WTC11 (cell line): Measurements from ENCODE around the gene KCNC4. TPM values are rescaled to one million over a fixed set of nuclear protein-coding genes. Genes with fewer than 3 reads are reported as not detected.

Experiments
- ATAC-seq: fragments of 200-7000 bp; cut with Tn5 transposase; 2 replicates; pipeline ENCODE4 v1.10.0; 2021; ENCODE audit warnings: mild to moderate bottlenecking, moderate library complexity
- CTCF ChIA-PET: fragments of 300-600 bp; sonication (Branson Sonifier 250); formaldehyde crosslinking; loops from one replicate; lab custom pipeline; 2021; ENCODE audit warnings: antibody characterized with exemption; lab: Charles Lee
- POLR2A ChIA-PET: fragments of 350-600 bp; sonication (Branson Sonifier 250); formaldehyde crosslinking; loops from one replicate; lab custom pipeline; 2021; ENCODE audit warnings: antibody characterized with exemption; lab: Charles Lee
- DNase-seq: peaks from one replicate; pipeline ENCODE4 v3.0.0; 2021; ENCODE audit warnings: low spot score
- H3K27ac Mint-ChIP-seq: 2 replicates; pipeline ENCODE4 v1.8.0; 2021; ENCODE audit warnings: mixed read lengths
- H3K27me3 Mint-ChIP-seq: 2 replicates; pipeline ENCODE4 v1.8.0; 2021; ENCODE audit warnings: low read depth, mild to moderate bottlenecking, moderate library complexity, mixed read lengths
- H3K36me3 Mint-ChIP-seq: 2 replicates; pipeline ENCODE4 v1.8.0; 2021; ENCODE audit warnings: mixed read lengths
- H3K4me1 Mint-ChIP-seq: 2 replicates; pipeline ENCODE4 v1.8.0; 2022; ENCODE audit warnings: mixed read lengths
- H3K4me3 Mint-ChIP-seq: 2 replicates; pipeline ENCODE4 v1.8.0; 2021; ENCODE audit warnings: mild to moderate bottlenecking, moderate library complexity, mixed read lengths
- H3K9me3 Mint-ChIP-seq: 2 replicates; pipeline ENCODE4 v1.8.0; 2021; ENCODE audit warnings: mixed read lengths
- CREB1 ChIP-seq: sonication (generic); formaldehyde crosslinking; IDR thresholded peaks from 2 replicates; pipeline ENCODE4 v1.8.0; 2023; ENCODE audit warnings: mild to moderate bottlenecking, missing genetic modification reagents
- FOXJ3 ChIP-seq: sonication (generic); formaldehyde crosslinking; IDR thresholded peaks from 2 replicates; pipeline ENCODE4 v1.9.0; 2021; ENCODE audit warnings: missing genetic modification reagents, mild to moderate bottlenecking, borderline replicate concordance
- FOXK1 ChIP-seq: sonication (generic); formaldehyde crosslinking; IDR thresholded peaks from 2 replicates; pipeline ENCODE4 v1.8.0; 2022; ENCODE audit warnings: mild to moderate bottlenecking, moderate library complexity, missing genetic modification reagents
- IRF2 ChIP-seq: sonication (generic); formaldehyde crosslinking; IDR thresholded peaks from 2 replicates; pipeline ENCODE4 v1.8.0; 2022; ENCODE audit warnings: low read depth, missing genetic modification reagents, borderline replicate concordance
- KAT7 ChIP-seq: sonication (generic); formaldehyde crosslinking; IDR thresholded peaks from 2 replicates; pipeline ENCODE4 v1.8.1; 2023; ENCODE audit warnings: missing genetic modification reagents, mild to moderate bottlenecking, borderline replicate concordance
- NFE2L1 ChIP-seq: sonication (generic); formaldehyde crosslinking; IDR thresholded peaks from 2 replicates; pipeline ENCODE4 v1.8.1; 2023; ENCODE audit warnings: missing genetic modification reagents
- NR2C2 ChIP-seq: sonication (generic); formaldehyde crosslinking; IDR thresholded peaks from 2 replicates; pipeline ENCODE4 v1.8.0; 2022; ENCODE audit warnings: mild to moderate bottlenecking, missing genetic modification reagents
- OVOL2 ChIP-seq: fragments of 250-450 bp; sonication (Bioruptor Pico); IDR thresholded peaks from 2 replicates; pipeline ENCODE4 v1.9.0; 2021; ENCODE audit warnings: mild to moderate bottlenecking, borderline replicate concordance
- TCF7 ChIP-seq: sonication (generic); formaldehyde crosslinking; IDR thresholded peaks from 2 replicates; pipeline ENCODE4 v1.8.0; 2022; ENCODE audit warnings: mild to moderate bottlenecking, low read depth, missing genetic modification reagents, moderate library complexity
- TEAD1 ChIP-seq: sonication (generic); formaldehyde crosslinking; IDR thresholded peaks from 2 replicates; pipeline ENCODE4 v1.8.0; 2022; ENCODE audit warnings: mild to moderate bottlenecking, missing genetic modification reagents
- TP53 ChIP-seq: sonication (generic); formaldehyde crosslinking; IDR thresholded peaks from 2 replicates; pipeline ENCODE4 v1.8.1; 2023; ENCODE audit warnings: mild to moderate bottlenecking, missing genetic modification reagents
- ZNF121 ChIP-seq: sonication (generic); formaldehyde crosslinking; IDR thresholded peaks from 2 replicates; pipeline ENCODE4 v1.8.0; 2023; ENCODE audit warnings: missing genetic modification reagents
- ZNF138 ChIP-seq: sonication (generic); formaldehyde crosslinking; conservative IDR thresholded peaks from 2 replicates; pipeline ENCODE4 v1.8.1; 2022; ENCODE audit warnings: mild to moderate bottlenecking, moderate library complexity, missing genetic modification reagents
- ZNF423 ChIP-seq: fragments of 250-450 bp; sonication (Bioruptor Pico); IDR thresholded peaks from 2 replicates; pipeline ENCODE4 v2.1.2; 2022; ENCODE audit warnings: mild to moderate bottlenecking, moderate library complexity
- ZNF671 ChIP-seq: fragments of 250-450 bp; sonication (Bioruptor Pico); IDR thresholded peaks from 2 replicates; pipeline ENCODE4 v1.8.0; 2021; ENCODE audit warnings: mild to moderate bottlenecking
- total RNA-seq: library from RNA; stranded (reverse); gene quantifications from 3 replicates; pipeline ENCODE4 v1.2.3, GENCODE V29; 2021
- TF ChIP-seq, protein P1 (sequence below): fragments of 250-450 bp; sonication (Bioruptor Pico); IDR thresholded peaks from 2 replicates; pipeline ENCODE4 v1.9.0; 2021; ENCODE audit warnings: mild to moderate bottlenecking, borderline replicate concordance
- TF ChIP-seq, protein P2 (sequence below): fragments of 250-450 bp; sonication (Bioruptor Pico); IDR thresholded peaks from 2 replicates; pipeline ENCODE4 v1.9.0; 2021; ENCODE audit warnings: mild to moderate bottlenecking
- TF ChIP-seq, protein P3 (sequence below): sonication (generic); formaldehyde crosslinking; IDR thresholded peaks from 2 replicates; pipeline ENCODE4 v1.8.1; 2023; ENCODE audit warnings: mild to moderate bottlenecking, missing genetic modification reagents
- TF ChIP-seq, protein P4 (sequence below): sonication (generic); formaldehyde crosslinking; IDR thresholded peaks from 2 replicates; pipeline ENCODE4 v1.8.1; 2022; ENCODE audit warnings: low read depth, mild to moderate bottlenecking, moderate library complexity, missing genetic modification reagents, borderline replicate concordance
- TF ChIP-seq, protein P5 (sequence below): sonication (generic); formaldehyde crosslinking; IDR thresholded peaks from 2 replicates; pipeline ENCODE4 v1.8.1; 2022; ENCODE audit warnings: mild to moderate bottlenecking, moderate library complexity, missing genetic modification reagents

The KCNC4 gene
- total RNA-seq, 1 experiment from 2014 or later, result 19.9 TPM

DNA sequence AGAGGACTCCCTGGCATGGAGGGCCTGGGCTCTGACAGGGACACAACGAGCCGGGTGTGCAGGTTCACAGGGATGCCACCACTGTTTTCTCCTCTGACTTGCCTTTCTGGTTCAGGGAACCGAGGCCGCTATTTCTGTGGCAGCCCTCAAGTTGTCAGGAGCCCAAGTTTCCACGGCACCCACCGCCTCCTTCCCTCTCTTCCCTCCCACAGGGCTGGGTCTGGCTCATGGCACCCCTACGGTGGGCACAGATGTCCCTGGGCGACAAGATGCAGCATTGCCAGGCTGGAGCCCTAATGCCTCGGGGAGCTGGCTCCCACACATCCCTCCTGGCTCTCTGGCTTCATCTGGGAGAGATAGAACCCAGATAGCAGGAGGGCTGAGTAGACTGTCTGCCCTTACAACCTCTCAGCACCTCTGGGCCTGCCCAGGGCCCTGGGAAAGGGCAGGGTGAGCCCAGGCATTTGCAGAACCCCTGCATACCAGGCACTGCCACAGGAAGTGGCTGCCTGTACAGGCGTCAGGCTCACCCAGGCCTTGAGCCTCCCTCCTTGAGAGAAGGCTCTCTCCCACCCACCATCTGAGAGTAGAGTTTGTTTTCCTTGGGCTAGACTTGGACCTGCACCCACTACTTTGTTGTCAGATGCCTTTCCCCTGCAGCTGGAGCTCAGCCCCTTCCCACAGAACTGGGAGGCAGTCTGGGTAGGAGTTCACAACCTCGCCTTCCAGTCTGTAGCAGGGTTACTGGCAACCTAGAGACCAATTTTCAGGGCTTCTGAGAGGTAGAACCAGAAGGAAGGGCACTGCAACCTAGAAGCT is 20.5 kb downstream of the KCNC4 start (continued):
- TF ChIP-seq, protein P1, sequence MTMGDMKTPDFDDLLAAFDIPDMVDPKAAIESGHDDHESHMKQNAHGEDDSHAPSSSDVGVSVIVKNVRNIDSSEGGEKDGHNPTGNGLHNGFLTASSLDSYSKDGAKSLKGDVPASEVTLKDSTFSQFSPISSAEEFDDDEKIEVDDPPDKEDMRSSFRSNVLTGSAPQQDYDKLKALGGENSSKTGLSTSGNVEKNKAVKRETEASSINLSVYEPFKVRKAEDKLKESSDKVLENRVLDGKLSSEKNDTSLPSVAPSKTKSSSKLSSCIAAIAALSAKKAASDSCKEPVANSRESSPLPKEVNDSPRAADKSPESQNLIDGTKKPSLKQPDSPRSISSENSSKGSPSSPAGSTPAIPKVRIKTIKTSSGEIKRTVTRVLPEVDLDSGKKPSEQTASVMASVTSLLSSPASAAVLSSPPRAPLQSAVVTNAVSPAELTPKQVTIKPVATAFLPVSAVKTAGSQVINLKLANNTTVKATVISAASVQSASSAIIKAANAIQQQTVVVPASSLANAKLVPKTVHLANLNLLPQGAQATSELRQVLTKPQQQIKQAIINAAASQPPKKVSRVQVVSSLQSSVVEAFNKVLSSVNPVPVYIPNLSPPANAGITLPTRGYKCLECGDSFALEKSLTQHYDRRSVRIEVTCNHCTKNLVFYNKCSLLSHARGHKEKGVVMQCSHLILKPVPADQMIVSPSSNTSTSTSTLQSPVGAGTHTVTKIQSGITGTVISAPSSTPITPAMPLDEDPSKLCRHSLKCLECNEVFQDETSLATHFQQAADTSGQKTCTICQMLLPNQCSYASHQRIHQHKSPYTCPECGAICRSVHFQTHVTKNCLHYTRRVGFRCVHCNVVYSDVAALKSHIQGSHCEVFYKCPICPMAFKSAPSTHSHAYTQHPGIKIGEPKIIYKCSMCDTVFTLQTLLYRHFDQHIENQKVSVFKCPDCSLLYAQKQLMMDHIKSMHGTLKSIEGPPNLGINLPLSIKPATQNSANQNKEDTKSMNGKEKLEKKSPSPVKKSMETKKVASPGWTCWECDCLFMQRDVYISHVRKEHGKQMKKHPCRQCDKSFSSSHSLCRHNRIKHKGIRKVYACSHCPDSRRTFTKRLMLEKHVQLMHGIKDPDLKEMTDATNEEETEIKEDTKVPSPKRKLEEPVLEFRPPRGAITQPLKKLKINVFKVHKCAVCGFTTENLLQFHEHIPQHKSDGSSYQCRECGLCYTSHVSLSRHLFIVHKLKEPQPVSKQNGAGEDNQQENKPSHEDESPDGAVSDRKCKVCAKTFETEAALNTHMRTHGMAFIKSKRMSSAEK (CRISPR knock-in tag), result no peak
- no peak for TF ChIP-seq TCF7
- no peak for TF ChIP-seq ZNF121 (CRISPR knock-in tag)
- no peak for TF ChIP-seq CREB1 (CRISPR knock-in tag)
- TF ChIP-seq, protein P2, sequence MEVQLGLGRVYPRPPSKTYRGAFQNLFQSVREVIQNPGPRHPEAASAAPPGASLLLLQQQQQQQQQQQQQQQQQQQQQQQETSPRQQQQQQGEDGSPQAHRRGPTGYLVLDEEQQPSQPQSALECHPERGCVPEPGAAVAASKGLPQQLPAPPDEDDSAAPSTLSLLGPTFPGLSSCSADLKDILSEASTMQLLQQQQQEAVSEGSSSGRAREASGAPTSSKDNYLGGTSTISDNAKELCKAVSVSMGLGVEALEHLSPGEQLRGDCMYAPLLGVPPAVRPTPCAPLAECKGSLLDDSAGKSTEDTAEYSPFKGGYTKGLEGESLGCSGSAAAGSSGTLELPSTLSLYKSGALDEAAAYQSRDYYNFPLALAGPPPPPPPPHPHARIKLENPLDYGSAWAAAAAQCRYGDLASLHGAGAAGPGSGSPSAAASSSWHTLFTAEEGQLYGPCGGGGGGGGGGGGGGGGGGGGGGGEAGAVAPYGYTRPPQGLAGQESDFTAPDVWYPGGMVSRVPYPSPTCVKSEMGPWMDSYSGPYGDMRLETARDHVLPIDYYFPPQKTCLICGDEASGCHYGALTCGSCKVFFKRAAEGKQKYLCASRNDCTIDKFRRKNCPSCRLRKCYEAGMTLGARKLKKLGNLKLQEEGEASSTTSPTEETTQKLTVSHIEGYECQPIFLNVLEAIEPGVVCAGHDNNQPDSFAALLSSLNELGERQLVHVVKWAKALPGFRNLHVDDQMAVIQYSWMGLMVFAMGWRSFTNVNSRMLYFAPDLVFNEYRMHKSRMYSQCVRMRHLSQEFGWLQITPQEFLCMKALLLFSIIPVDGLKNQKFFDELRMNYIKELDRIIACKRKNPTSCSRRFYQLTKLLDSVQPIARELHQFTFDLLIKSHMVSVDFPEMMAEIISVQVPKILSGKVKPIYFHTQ, result no peak
- TF ChIP-seq FOXJ3, result no peak
- no peak for TF ChIP-seq ZNF138

DNA sequence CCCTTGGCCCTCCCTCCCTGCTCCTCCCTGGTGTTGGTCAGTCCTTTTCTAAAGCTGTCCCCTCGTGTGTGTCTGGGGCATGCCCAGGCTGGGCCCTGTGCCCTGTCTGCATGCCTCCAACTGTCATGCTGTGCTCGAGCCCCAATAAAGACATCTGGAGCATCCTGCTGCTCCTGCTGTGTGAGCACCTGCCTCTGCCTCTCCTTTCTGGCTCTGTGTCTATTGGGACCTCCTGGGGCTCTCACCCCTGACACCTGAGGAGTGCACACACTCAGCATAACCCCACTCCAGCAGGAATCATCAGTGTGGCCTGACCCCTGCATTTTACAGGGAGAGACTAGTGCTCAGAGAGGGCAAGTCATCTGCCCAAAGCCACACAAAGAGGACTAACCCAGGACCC is 23.7 kb downstream of the KCNC4 start:
- Mint-ChIP-seq H3K36me3 (peaks cover 29% of the 10 kb centered on the region), H3K27ac (0 out of 2 replicates have a peak overlapping the region, but pooled peaks have one; percentile 68), H3K27me3 (no peaks in the 10 kb centered on the region), H3K4me1 (peaks cover 8% of the 10 kb centered on the region), H3K4me3 (no peak overlapping the region), H3K9me3 (peaks cover 9% of the 10 kb centered on the region)
- TF ChIP-seq ZNF423 (CRISPR knock-in tag) (peak; percentile 64), KAT7 (CRISPR knock-in tag) (no peak)
- POLR2A ChIA-PET, result no interaction called here
- DNase-seq (no peak), ATAC-seq (no peak)
- CTCF ChIA-PET, result interaction anchor here (0.8 kb wide), 1 partner anchor 26 kb away, joined by 3 read pairs; no protein-coding TSS in a partner anchor

DNA sequence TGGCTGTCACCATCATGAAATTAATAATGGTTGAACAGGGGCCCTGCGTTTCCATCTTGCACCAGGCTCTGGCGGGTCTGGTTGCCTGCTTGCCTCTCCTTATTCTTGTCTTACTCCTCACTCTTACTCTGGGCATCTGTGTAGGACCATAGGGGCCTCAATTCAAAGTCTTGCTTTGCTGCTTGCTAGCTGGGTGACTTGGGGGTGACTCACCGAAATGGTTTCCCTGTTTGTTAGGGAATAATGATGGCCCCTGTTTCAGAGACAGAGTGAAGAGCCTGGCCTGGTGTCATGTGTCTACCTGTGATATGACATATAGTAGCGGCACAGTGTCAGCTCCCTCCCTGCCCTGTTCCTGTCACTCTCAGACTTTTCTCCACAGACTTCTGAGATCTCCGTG is 24.6 kb downstream of the KCNC4 start:
- H3K4me1 Mint-ChIP-seq, result peaks cover 14% of the 10 kb centered on the region
- CTCF ChIA-PET, result interaction anchor here (1.4 to 4.1 kb wide), 2 partner anchors 27 to 78 kb away, joined by 3 to 12 read pairs; no protein-coding TSS in a partner anchor
- H3K4me3 Mint-ChIP-seq, result no peak overlapping the region
- no peak for DNase-seq
- no peaks in the 10 kb centered on the region for H3K27me3 Mint-ChIP-seq
- POLR2A ChIA-PET, result no interaction called here
- H3K36me3 Mint-ChIP-seq, result peaks cover 29% of the 10 kb centered on the region
- no peak for ATAC-seq
- H3K27ac Mint-ChIP-seq, result no peak overlapping the region
- H3K9me3 Mint-ChIP-seq, result peaks cover 9% of the 10 kb centered on the region
- TF ChIP-seq, protein P3, sequence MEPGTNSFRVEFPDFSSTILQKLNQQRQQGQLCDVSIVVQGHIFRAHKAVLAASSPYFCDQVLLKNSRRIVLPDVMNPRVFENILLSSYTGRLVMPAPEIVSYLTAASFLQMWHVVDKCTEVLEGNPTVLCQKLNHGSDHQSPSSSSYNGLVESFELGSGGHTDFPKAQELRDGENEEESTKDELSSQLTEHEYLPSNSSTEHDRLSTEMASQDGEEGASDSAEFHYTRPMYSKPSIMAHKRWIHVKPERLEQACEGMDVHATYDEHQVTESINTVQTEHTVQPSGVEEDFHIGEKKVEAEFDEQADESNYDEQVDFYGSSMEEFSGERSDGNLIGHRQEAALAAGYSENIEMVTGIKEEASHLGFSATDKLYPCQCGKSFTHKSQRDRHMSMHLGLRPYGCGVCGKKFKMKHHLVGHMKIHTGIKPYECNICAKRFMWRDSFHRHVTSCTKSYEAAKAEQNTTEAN (CRISPR knock-in tag), result no peak
- no peak for TF ChIP-seq OVOL2 (CRISPR knock-in tag)
- no peak for TF ChIP-seq TEAD1
- TF ChIP-seq, protein P2, result no peak
- TF ChIP-seq, protein P4, sequence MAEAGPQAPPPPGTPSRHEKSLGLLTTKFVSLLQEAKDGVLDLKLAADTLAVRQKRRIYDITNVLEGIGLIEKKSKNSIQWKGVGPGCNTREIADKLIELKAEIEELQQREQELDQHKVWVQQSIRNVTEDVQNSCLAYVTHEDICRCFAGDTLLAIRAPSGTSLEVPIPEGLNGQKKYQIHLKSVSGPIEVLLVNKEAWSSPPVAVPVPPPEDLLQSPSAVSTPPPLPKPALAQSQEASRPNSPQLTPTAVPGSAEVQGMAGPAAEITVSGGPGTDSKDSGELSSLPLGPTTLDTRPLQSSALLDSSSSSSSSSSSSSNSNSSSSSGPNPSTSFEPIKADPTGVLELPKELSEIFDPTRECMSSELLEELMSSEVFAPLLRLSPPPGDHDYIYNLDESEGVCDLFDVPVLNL (CRISPR knock-in tag), result no peak
- TF ChIP-seq NR2C2 (CRISPR knock-in tag), result no peak
- TF ChIP-seq FOXK1, result no peak
- no peak for TF ChIP-seq IRF2
- TF ChIP-seq, protein P5, sequence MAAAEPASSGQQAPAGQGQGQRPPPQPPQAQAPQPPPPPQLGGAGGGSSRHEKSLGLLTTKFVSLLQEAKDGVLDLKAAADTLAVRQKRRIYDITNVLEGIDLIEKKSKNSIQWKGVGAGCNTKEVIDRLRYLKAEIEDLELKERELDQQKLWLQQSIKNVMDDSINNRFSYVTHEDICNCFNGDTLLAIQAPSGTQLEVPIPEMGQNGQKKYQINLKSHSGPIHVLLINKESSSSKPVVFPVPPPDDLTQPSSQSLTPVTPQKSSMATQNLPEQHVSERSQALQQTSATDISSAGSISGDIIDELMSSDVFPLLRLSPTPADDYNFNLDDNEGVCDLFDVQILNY (CRISPR knock-in tag), result no peak
- no peak for TF ChIP-seq ZNF671 (CRISPR knock-in tag)
- no peak for TF ChIP-seq NFE2L1
- TF ChIP-seq TP53 (CRISPR knock-in tag), result no peak
